ENCODE measurements around the gene XPC. TPM values are rescaled to one million over a fixed set of nuclear protein-coding genes. Genes with fewer than 3 reads are reported as not detected.

Gene XPC
- total and polyA plus RNA-seq, 7 donors: 5.3 to 19.5 (median 15.1) TPM

DNA sequence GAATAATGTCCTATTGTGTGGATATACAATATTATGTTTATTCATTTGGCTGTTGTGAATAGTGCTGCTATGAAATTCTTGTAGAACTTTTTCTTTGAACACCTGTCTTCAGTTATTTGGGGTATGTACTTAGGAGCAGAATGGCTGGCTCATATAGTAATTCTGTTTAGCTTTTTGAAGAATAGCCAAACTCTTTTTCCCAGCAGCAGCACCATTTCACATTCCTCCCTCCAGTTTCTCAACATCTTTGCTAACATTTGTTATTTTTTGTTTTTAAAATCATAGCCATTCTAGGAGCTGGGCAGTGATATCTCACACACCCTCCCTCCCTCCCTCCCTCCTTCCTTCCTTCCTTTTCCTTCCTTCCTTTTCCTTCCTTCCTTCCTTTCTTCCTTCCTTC lies 40.0 kb upstream of the XPC start:
- Histone ChIP-seq H3K9me3 (peaks cover 7% of the 10 kb centered on the region), H3K27ac (no peak overlapping the region), H3K36me3 (ENCODE audit: insufficient read depth in 1 of 2, low read depth in 1 of 2) (no peaks in the 10 kb centered on the region), H3K4me1 (peaks cover 4% of the 10 kb centered on the region), H3K4me3 (no peak overlapping the region), H3K27me3 (ENCODE audit: insufficient read depth in 3 of 3, low read length in 2 of 3) (no peaks in the 10 kb centered on the region)
- TF ChIP-seq, protein P1, sequence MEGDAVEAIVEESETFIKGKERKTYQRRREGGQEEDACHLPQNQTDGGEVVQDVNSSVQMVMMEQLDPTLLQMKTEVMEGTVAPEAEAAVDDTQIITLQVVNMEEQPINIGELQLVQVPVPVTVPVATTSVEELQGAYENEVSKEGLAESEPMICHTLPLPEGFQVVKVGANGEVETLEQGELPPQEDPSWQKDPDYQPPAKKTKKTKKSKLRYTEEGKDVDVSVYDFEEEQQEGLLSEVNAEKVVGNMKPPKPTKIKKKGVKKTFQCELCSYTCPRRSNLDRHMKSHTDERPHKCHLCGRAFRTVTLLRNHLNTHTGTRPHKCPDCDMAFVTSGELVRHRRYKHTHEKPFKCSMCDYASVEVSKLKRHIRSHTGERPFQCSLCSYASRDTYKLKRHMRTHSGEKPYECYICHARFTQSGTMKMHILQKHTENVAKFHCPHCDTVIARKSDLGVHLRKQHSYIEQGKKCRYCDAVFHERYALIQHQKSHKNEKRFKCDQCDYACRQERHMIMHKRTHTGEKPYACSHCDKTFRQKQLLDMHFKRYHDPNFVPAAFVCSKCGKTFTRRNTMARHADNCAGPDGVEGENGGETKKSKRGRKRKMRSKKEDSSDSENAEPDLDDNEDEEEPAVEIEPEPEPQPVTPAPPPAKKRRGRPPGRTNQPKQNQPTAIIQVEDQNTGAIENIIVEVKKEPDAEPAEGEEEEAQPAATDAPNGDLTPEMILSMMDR (IDR thresholded peaks at IDR 0.05): no peak
- intact Hi-C loops (cut with DNase I): no loop called here
- DNase-seq: no peak
- no peak for ATAC-seq

DNA sequence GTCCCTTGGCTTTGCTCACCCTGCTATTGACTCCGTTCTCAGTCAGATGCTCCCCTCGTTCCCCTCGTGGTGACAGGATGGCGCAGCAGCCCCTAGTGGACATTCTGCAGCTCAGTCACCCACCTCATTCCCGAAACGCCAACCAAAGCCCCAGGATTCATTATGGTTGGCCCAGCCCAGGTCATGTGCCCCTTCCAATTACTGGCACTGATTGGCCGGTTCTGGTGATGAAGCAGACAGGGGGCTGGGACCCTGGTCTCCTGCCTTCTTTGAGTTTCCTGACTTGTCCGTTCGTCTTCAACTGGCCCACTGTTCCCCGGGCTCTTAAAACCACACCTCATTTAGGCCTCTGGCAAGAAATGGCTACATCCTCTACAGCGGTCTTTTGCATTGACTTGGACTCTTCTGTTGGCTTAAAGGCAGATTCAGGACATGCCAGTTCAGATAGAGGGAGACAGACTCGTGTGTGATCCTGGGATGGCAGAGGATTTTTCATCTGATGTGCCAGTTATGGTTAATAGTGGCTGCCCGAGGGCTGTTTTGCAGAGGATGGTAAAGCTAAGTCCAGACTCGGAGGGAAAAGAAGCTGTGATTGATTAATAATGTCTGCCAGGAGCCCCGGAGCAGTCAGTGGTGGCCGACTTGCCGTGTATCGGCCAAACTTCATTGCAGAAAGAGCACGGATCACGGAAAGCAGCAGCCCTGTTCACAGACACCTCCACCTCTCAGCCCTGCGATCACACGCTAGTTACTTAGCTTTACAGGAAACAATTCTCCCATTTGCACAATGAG lies 38.1 kb upstream of the XPC start:
- 9 to 52% (median 25%) methylated on average over 22 of the region's 22 CpGs for WGBS, 3 donors
- TF ChIP-seq, protein P1 (IDR thresholded peaks at IDR 0.05): peak; percentile 49
- H3K4me3 ChIP-seq: peak overlapping the region; percentile 58
- ATAC-seq (peak; percentile 79 to 97 (median 87)), DNase-seq (peak in 1 of 2 donors; percentile 75)
- H3K9me3 ChIP-seq: peaks cover 7% of the 10 kb centered on the region
- intact Hi-C loops (cut with DNase I): no loop called here
- no peaks in the 10 kb centered on the region for H3K36me3 ChIP-seq (ENCODE audit: insufficient read depth in 1 of 2, low read depth in 1 of 2)
- no peaks in the 10 kb centered on the region for H3K27me3 ChIP-seq (ENCODE audit: insufficient read depth in 3 of 3, low read length in 2 of 3)
- peak overlapping the region; percentile 36 for H3K27ac ChIP-seq
- peaks cover 4% of the 10 kb centered on the region for H3K4me1 ChIP-seq

GRCh38 chr3:14214764-14215163 lies 36.4 kb upstream of the XPC start:
- 95 to 97% (median 97%) methylated on average over 4 of the region's 4 CpGs for WGBS, 3 donors
- H3K27ac ChIP-seq: no peak overlapping the region
- no peak for ATAC-seq
- DNase-seq: no peak
- no peaks in the 10 kb centered on the region for H3K27me3 ChIP-seq (ENCODE audit: insufficient read depth in 3 of 3, low read length in 2 of 3)
- no peaks in the 10 kb centered on the region for H3K9me3 ChIP-seq
- peaks cover 4% of the 10 kb centered on the region for H3K4me1 ChIP-seq
- H3K4me3 ChIP-seq: no peak overlapping the region
- intact Hi-C loops (cut with DNase I): loop anchor here in 1 of 2 donors (5.0 kb wide), 1 partner anchor 33 kb away; no protein-coding TSS in a partner anchor
- H3K36me3 ChIP-seq (ENCODE audit: insufficient read depth in 1 of 2, low read depth in 1 of 2): no peaks in the 10 kb centered on the region
- TF ChIP-seq, protein P1 (IDR thresholded peaks at IDR 0.05): no peak

GRCh38 chr3:14213066-14213774 lies 34.8 kb upstream of the XPC start:
- H3K4me1 ChIP-seq: peaks cover 4% of the 10 kb centered on the region
- H3K27me3 ChIP-seq (ENCODE audit: insufficient read depth in 3 of 3, low read length in 2 of 3): no peaks in the 10 kb centered on the region
- intact Hi-C loops (cut with DNase I): loop anchor here in 1 of 2 donors (5.0 kb wide), 1 partner anchor 34 kb away; no protein-coding TSS in a partner anchor
- H3K27ac ChIP-seq: no peak overlapping the region
- TF ChIP-seq, protein P1 (IDR thresholded peaks at IDR 0.05): no peak
- H3K4me3 ChIP-seq: no peak overlapping the region
- H3K9me3 ChIP-seq: no peaks in the 10 kb centered on the region
- H3K36me3 ChIP-seq (ENCODE audit: insufficient read depth in 1 of 2, low read depth in 1 of 2): no peaks in the 10 kb centered on the region
- ATAC-seq (no peak), DNase-seq (no peak)
- 83 to 94% (median 89%) methylated on average over 7 of the region's 7 CpGs for WGBS, 3 donors

Measured in psoas muscle (tissue), 8 donors.